ENCODE results near the gene MYL2.

- TF ChIP-seq CTCF (IDR thresholded peaks at IDR 0.05) (no peak), EZH2 (IDR thresholded peaks at IDR 0.05; ENCODE audit: borderline replicate concordance, insufficient read depth, low read depth, low read length, poor library complexity, severe bottlenecking) (no peak)
Measured at GRCh38 chr12:110932046-110932445, 11.7 kb upstream of the MYL2 start.

Measured in B cell (primary cell).